NCI-H128 (cell line): ENCODE results near the gene NETO1.

Experiments
- DNase-seq: peaks from one replicate; lab custom pipeline; 2025; ENCODE audit not compliant: unreplicated experiment; lab: John Stamatoyannopoulos, UW

The NETO1 gene

DNA sequence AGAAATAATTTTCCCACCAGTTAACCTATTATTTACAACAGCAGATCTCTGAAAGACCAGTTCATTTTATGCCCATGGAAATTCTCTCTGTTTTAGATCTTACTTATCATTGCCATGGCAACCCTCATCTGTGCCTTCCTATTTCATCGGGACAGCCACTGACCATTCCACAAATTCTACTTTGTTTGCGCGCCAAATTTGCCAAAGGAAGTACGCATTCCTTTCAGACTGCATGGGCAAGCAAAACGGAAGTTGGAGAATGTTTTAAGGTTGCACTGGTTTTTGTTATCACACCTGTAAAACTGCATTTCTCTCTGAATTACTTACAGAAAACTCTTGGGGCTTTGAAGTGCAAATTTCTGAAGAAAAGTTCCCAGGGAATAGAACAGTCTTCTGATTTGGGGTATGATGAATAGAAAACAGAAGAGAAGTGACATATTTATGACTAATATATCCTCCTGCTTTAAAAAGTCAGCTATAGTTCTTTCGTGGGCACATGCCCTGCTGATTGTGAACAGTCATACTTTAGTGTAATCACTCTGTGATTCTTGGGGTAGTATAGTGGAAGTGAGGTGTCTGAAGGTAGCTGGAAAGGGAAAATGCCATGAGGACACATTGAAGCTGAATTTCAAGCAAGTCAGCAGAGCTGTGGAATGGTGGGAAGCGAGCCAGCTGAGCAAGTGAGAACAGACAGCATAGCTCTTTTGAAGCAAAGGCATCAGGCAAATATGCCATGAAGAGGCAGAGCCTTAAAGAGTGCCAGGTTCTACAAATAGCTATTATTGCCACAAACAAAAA lies 20.9 kb downstream of the NETO1 start:
- no peak for DNase-seq

GRCh38 chr18:72843743-72844142 lies 24.0 kb downstream of the NETO1 start:
- DNase-seq: no peak

DNA sequence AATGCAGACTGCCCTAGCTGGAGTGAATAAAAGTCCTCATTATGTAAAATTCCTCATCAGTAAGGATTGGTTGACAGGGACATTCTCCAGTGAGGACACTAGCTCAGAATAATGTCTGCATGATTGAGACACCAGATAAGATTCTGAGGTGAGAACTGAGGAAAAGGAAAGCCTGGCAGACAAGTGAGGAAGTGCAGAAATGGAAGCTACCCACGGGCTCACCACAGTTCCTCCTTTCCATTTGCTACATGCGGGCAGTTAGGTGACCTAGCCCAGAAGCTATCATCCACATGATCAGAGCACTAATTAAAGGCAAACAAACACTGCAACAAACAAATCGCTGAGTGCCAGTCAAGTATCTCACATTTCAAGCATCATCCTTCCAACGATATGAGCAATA lies 27.7 kb downstream of the NETO1 start:
- no peak for DNase-seq

- DNase-seq: no peak
These were observed 33.1 kb downstream of the NETO1 start for GRCh38 chr18:72834731-72835130.

DNA sequence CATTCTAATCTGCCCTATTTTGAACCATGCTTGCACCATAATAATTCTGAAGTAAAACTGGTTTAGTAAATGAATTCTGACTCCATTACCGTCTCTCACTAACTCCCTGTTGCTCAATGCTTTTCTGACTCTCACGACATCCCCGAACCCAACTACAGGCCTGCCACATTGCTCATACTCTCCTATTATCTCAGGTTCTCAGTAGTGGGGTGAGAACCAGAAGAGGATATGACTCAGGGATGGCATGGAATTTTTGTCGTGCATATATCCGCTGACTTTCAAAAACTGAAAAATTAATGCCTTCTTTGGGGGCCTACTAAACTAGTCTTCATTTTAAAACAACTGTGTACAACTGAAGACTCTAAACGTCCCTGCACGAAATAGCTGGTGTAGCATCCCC lies 34.3 kb downstream of the NETO1 start:
- no peak for DNase-seq

GRCh38 chr18:72830109-72830508 lies 37.7 kb downstream of the NETO1 start:
- no peak for DNase-seq

DNA sequence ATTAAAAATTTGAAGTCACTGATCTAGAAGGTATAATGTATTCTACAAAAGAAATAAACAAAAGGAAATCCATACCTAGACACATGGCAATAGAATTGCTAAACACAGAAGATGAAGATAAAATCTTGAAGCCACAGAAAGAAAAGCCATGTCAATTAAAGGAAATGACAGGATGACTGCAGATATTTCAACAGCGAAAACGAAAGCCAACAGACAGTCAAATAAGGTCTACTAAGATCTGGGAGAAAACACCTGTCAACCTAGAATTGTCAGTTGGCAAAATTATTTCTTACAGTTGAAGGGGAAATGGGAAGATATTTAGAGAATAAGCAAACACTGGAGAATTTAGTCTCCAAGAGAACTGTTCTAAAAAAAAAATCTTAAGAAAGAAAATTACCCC lies 39.2 kb downstream of the NETO1 start:
- no peak for DNase-seq

DNA sequence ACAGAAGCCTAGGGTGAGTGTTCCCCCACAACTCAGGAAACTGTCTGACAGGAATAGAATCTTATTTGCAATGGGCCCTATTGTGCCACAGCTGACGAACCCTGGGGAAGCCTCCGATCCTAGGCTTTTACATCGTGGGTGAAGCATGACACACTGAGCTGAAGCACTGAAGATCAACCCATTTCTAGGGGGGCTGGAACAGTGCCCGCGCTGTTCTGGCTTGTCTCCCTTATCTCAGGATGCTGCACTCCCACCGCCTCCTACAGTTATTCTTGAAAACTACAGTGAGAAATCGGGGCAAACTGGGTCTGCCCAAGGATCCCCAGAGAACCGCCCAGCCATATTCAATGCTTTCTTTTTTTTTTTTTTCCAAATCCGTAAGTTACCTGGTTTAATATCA lies 41.1 kb downstream of the NETO1 start:
- no peak for DNase-seq

- no peak for DNase-seq
These were observed 44.4 kb downstream of the NETO1 start for GRCh38 chr18:72823345-72823744.

DNA sequence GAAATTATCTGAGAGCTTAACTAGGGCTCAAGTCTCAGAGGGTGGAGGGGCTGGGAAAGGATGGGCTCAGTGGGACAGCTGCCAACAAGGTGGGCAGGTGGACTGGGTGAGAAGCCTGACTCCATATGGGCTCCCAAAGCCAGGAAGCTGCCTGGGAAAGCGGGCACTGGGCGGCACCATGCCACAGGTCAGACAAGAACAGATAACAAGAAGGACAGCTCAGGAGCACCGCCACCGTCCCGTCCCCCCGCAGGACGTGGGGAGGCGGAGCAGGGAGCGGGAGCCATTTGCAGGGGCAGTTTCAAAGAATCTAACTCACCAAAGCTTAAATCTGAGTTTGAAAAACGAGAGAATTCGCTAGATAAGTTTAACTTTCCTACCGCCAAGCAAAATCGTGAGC lies 45.6 kb downstream of the NETO1 start:
- no peak for DNase-seq

DNA sequence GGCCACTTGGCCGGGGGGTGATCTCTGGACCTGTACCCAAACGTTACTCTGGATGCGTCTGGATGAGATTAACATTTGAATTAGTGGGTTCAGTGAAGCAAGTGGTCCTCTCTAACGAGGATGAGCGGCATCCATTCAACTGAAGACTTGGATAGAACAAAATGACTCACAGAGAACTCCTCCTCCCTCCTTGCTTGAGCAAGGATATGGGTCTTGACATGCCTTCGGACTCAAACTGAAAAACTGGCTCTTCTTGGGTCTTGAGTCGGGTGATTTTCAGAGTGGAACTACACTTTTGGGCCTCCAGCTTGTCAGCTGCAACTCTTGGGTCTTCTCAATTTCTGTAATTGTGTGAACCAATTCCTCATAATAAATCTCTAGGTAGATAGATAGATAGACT lies 47.2 kb downstream of the NETO1 start:
- no peak for DNase-seq

DNA sequence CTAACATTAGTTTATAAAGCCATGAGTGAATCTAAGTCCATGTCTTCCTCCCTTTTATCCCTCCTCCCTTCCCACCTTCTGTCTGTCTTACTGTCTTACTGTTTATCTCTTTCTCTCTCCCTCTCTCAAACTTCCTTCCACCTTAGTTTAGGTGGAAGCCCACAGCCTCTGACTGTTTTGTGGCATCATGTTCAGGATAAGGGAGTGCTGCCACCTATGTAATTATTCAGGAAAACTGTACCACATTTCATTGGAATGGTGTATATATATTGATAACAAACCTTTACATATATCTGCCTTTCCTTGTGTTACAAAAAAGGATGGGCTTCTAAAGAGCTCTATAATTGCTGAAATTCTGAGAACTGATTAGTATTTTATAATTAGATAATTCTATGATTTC lies 48.7 kb downstream of the NETO1 start:
- no peak for DNase-seq

GRCh38 chr18:72811047-72811446 lies 56.7 kb downstream of the NETO1 start:
- DNase-seq: no peak

GRCh38 chr18:72808680-72809079 lies 59.1 kb downstream of the NETO1 start:
- no peak for DNase-seq

DNA sequence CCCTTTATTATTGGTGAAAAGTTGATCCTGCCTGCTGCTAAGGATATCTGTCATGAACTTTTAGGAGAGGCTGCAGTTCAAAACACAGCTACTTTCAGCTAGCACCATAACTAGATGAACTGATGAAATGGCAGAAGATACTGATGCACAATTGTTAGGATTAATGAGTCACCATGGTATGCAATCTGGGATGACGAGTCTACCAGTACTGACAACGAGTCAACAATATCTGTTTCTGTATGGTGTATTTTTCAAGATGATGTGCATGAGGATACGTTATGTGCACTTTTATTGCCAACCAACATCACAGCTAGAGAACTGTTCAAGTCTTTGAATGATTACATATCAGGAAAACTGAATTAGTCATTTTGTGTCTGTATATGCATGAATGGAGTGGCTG lies 68.7 kb downstream of the NETO1 start:
- no peak for DNase-seq

DNA sequence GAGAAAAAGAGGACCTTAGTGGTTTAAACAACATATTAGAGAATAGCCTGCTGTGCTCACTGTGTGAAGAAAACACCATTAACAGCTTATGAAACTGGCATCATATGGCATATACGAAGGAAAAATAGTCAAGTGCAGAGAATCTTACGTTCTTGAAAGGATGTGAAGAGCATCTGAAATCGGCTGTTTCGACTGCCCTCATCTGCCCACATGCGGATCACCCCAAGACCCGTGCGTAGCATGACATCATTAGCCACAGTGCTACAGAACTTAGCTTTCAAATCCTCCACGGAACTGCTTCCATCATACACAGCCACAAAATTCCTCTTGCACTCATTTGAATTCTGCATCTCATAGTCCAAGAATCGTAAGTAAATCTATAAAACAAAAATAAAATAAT lies 84.3 kb downstream of the NETO1 start:
- DNase-seq: no peak

DNA sequence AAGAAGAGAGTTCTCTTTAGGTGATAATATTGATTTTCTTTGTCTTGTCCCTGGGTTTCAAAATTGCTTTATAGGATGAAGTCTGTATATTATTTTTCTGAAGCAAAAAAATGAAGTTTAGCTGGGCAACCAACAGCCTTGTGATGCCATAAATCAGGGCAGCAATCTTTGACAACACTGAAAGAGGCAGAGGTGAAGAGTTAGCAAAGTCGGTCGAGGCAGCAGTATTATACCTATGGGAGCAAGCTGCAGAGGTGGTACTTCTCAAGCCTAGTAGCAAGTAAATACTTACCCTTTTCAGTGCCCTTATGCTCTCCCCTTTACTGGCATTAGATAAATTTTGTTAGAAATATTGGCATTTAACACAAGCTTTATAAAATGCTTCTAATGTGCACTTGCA lies 92.9 kb downstream of the NETO1 start:
- DNase-seq: no peak

GRCh38 chr18:72772916-72773315 lies 94.9 kb downstream of the NETO1 start:
- no peak for DNase-seq

GRCh38 chr18:72768681-72769229 lies 99.0 kb downstream of the NETO1 start:
- no peak for DNase-seq

DNA sequence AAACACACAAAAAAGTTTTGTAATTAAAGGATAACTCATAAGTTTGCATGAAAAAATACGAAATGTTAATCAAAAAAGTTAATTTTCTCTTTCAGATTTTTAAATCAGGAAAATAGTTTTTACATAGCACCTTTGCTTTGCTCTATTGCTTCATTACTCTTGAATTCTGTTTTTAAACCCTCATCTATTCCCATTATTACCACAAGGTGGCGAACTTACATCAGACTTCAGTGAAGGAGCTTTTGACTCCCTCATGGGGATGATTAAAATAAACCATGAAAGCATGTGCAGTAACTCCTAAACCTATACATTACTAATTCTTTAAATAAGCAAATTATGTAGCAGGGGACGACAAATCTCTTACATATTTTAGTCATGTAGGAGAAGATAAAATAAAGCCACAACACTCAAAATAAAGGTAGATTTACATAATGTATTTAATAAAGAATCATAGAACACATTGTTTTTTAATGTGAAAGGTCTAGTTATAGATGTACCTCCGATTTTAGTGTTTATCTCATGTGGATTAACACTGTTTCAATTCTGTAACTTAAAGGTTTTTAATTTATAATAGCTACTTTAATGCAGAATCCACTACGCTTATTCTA lies 105.2 kb downstream of the NETO1 start:
- peak; percentile 58 for DNase-seq

DNA sequence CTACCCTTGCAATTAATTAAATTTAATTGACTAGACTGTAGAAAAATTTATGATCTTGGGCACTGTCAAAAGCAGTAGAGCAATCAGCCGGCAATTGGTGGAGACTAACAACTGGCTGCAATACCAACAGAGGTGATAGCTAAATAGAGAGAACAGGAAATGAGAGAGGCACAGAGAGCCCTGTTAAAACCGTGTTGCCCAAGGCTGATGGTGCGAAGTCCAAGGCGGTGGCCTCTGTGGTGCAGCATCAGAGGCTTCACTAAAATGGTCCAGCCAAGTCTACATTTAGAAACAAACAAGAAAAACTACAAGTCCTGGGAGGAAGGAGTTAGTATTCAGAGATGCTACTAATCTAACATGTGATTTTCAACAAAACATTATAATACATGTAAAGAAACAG lies 115.6 kb downstream of the NETO1 start:
- no peak for DNase-seq

DNA sequence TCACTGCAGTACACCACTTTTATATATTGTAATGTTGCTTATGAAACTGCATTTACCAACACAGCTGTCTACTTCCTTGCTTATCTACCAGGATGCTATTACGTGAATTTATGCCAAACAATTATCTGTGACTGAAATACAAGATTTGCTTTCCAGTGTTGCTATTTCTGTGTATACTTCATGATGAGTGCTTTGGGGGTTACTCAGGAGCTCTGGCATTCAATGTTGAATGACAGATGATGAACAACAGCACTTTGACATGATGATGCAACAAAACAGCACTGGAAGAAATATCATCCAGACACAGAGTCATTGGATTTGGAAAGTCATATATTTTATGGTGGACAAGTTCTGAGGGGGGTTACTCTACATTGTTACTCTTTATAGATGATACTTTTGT lies 125.8 kb downstream of the NETO1 start:
- DNase-seq: no peak

GRCh38 chr18:72738136-72738535 lies 129.7 kb downstream of the NETO1 start:
- no peak for DNase-seq
